NCI-H524 (cell line): ENCODE results near the gene CCDC175.
A peak's percentile ranks its signal among the peaks of the same experiment; 100 is the strongest.

Source experiments
- DNase-seq, 2 experiments: peaks; one replicate each; lab custom pipeline; 2025; lab: John Stamatoyannopoulos, UW

CCDC175 gene

DNA sequence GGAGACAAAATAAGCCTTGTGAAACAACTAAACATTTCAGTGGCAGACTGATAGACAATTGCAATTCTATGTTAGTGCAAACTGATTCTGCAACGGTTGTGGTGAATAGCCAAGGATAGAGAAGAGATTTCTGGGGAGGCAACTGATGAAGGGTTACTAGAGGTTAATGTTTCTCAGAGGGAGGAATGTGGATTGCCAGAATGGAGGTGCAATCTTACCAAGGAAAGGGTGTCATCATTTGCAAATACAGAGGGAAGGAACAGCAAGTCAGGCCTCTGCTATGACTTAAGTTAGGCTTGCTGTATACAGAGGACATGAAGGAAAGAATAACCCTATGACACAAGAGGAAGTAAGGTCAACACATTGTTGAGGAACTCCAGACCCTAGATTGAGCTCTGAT lies 35.8 kb downstream of the CCDC175 start:
- no peak for DNase-seq

DNA sequence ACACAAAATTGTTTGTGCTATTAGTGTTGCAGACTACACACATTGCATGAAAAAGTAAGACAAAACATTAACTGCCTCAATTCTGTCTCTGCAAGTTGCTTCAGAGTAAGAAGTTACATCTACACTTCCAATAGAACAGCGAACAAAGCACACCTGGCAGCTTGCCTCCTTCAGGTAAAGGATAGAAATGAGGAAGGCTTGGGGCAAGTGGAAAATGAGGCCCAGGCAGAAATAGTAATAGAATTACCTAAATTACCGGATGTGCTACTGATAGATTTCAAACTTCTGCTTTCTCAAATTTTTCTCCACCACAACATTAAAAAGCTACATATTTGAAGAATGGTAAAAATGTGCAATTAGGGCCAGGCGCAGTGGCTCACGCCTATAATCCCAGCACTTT lies 37.7 kb downstream of the CCDC175 start:
- no peak for DNase-seq

DNA sequence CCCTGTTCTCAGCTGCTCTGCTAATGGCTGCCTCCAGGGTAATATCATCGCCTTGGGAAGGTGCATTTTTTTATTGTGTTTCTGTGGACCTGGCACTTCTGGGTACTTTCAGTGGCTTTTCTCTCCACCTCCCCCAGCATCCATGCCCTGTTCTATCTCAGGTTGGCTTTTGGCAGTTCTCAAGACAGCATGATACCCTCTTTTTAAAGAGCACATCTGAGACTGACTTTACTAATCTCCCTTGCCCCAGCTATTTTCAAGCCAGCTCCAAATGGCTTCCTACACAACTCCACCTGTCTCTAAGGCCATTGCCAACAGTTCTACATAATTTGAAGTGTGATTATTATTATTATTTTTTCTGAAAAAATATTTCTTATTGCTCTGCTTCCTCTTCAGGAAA lies 39.1 kb downstream of the CCDC175 start:
- no peak for DNase-seq

DNA sequence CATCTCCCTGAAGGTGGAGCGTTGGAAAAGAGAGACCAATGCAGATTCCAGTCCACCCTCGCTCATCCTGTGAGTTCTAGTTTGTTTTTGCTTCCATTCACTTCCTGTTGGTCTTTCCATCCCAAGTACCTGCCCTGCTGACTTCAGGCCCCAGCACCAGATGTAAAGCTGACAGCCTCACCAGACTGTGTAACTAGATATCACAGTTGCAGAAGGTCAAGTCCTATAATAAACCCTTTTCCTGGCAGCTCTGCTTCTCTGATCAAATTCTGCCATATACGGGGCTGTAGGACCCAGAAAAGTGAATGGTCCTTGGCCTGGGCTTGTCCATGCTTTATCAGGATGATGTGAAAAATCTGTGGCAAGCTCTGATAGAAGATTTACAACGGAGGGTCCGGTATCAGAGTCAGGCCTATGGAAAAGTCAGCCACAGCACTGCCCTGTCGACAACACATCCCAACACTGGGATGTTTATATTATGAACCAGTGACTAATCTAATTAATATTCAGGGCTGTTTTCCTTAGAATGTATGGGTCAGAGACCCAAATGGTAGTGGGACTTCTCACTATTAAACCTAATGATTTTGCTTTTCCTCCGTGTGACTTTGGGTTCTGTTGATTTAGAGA lies 42.1 kb downstream of the CCDC175 start:
- peak; percentile 31 to 78 for DNase-seq

DNA sequence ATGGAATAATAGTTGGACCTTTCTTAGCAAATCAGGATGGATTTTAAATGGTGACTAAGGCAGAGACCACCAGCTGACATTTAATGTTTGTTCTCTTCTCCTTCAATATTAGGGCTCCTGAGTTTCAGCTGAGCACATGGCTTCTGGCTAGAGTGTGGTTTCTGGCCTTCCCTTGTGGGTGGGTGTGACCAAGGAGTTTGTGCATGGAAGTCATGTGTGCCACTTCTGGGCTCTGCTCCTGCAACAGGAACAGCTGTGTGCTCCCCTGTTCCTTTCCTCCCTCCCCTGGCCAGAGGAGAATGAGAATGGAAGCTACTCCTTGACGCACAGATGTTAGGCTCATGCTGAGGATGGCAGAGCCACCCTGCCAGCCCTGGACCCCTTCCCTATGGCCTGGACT lies 44.2 kb downstream of the CCDC175 start:
- DNase-seq, result peak in 1 of 2 experiments; percentile 69

DNA sequence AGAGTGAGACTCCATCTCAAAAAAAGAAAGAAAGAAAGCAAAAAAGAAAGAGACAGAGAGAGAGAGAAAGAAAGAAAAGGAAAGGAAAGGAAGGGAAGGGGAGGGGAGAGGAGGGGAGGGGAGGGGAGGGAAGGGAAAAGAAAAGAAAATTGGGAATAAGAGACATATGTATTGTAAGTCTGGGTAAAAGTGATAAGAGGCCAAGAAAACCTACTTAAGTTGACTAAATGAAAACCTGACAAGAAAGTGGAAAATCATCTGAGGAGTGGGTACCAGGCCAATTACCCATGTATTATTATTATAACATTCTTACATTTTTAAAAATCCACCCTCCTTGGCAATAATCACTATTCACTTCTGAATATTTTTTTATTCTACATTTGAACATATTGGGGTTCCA lies 46.3 kb downstream of the CCDC175 start:
- no peak for DNase-seq

DNA sequence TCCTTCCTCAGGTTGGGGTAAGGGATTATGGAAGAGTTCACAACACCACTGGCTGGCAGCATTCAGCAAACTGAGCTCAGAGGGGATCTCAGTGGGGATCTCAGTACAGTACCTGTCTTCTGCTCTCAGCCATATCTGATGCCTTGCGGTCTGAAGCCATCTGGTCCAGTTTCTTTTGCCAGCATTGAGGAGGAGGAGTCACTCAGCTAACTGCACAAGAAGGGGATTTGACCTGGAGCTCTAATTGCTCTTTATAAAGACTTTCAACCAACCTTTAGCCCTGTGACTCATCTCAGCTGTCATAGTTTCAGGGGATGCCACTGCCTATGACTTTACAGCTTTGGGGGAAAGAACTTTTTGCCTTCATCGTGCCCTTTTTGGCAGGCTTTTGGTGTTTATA lies 47.4 kb downstream of the CCDC175 start:
- DNase-seq, result peak; percentile 36 to 89

DNA sequence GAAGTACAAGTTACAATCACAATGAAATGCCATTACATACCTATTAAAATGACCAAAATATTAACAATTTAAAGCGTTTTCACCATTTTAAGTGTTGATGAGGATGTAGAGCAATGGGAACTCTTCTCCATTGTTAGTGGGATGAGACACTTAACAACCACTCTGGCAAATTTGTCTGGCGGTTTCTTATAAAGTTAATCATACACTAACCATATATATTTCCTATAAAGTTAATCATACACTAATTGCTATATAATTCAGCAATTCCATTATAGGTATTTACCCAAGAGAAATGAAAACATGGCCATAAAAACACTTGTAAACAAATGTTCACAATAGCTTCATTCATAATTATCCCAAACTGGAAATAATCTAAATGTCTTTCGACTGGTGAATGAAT lies 56.4 kb downstream of the CCDC175 start:
- no peak for DNase-seq

DNA sequence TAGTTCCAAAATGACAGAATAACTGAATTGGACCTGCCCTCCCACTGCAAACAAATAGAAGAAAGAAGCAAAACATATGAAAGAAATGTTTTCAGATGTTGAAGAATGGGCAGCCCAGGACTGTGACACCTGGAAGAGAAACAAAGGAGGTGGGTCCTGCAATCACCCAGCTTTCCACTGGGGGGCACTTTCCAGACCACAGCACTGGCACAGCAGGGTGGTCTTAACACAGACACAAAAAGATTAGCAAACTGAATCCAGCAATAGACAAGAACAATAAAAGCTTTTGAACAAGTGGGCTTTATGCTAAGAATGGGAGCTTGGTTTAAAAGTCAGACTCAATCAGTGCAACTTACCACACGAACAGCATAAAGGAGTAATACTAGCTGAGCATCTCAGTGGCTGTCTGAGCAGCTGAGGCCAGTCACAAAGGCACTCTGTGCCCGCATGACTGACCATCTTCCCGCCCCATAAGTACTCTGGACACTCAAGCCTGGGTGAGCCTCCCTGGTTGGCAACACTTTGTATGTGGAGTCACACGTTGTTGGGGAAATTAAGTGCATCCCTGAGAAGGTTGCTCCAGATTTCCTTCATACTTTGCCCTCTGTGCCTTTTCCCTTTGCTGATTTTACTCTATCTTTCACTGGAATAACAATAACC lies 64.6 kb downstream of the CCDC175 start:
- peak; percentile 29 to 69 for DNase-seq

DNA sequence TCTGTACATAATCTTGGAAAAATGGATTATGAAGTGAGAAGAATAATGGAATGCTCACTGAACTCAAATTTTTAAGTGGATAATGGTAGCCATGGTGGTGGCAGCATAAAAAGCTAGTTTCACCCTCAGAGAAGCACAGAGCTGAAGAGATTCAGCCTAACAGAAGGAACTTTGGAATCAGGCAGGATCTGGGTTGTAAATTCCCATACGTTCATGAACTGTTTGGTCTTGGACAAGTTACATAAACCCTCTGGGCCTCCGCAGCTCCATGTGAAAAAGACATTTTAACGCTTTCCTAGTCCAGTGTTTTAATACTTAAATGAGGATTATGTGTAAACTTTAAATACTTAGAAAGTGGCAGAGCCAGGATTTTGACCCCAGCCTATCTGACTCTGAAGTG lies 65.6 kb downstream of the CCDC175 start:
- DNase-seq, result no peak

DNA sequence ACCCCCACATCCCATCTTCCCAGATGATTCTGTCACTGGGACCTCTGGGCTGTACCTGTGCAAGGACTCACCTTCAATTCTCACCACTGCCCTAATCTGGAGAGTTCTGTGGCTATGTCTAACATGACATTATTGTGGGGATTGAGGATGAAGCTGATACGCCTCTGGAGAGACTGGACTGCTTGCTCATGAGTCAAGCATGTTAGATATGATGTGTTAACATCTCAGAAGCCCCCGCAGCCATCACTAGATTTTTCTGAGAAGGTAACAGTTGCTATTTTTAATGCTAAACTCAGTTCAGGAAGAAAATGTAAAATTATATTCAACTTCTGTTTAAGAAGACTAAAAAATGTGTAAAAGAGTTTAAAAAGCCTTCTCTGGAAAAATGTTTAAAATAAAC lies 66.6 kb downstream of the CCDC175 start:
- DNase-seq, result no peak

DNA sequence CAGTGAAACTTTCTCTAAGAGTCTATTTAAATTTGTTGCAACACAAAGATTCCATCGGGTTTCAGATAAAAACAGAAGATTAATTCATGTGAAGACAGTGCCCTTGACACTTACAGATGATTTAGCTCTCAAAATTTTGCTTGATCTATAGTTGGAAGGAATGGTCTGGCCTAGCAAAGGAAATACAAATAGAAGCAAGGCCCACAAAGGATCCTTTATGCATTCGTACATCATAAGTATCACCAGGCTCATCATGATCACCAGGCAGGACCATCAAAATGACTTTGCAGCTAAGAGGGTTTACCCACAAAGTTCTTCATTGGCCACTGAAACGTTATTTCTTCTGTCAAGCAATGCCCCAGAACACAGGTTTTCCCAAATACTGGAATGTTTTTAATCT lies 67.5 kb downstream of the CCDC175 start:
- no peak for DNase-seq

DNA sequence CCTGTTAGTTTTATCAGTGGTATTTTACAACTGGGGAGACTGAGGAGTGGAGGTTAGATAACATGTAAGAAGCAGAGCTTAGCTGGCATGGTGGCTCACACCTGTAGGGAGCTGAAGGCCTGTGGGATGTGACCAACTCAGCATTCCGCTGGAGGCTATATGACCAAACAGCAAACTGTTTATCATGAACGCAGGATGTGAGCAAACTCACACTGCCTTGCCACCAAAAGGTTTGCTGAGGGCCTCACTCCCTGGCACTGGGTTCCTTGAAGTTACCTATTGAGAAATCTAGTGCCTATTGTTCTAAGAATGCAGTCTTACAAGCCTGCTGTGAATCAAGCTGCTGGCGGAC lies 68.9 kb downstream of the CCDC175 start:
- DNase-seq, result no peak

DNA sequence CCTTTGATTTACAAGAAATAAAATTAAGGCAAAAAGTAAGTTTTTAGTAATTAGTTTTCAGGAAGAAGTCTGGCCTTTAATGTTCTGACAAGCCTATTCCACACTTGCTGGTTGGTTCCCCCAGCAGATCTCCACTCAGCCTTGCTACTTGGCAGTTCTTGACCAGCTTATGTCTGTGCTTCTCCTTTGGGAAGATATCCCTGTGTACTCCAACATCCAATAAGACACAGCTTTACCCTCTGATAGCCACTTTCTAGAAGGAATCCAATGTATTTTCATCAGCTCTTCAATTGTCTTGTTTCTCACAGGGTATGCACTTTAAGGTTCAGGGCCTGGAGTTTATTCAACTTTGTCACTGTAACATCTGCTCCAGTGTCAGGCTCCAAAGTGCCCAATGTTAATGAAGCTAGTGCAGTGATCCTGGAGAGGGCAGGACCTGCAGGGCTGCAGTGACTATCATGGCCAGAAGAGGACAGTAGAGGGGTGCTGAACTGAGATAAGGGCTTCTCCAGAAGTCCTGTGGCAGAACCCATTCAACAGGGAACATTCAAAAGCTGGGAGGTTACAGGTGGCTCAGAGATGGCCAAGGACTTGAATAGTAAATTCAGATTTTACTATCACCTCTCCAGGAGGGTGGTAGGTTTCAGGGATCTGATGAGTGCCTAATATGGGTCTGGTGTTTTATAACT lies 69.4 kb downstream of the CCDC175 start:
- DNase-seq, result peak; percentile 75 to 94

DNA sequence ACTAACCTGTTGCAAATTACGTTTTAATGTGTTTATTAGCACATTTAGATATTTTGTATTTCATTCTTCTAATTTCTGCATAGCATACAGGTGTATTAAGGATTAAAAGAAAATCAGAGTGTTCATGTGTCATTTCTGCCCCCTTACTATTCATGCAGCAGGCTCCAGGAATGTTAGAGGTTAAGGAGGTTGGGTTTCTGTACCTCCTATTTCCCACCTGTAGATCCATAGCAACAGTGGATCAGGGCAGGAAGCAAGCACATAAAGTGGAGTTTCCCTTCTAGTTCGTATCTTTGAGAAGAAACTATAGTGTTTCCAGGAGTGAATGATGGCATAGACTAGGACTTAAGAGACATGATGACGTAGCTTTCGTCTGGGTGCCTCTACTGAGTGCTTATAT lies 73.4 kb downstream of the CCDC175 start:
- no peak for DNase-seq

DNA sequence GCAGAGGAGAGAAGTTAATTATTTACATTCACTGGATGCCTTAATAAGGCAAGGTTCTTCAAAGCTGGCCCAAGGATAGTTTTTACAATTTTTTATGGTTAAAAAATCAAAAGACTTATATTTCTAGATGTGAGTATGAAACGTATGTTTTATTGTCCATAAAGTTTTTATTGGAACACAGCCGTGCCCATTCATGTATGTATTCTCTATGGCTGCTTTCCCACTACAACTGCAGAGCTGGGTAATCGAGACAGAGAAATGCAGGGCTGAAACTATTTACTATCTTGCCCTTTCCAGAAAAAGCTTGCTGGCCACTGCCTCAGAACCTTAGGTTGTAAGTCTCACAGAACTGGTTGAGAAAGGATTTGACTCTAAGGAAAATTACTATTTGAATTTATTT lies 75.9 kb downstream of the CCDC175 start:
- DNase-seq, result no peak

DNA sequence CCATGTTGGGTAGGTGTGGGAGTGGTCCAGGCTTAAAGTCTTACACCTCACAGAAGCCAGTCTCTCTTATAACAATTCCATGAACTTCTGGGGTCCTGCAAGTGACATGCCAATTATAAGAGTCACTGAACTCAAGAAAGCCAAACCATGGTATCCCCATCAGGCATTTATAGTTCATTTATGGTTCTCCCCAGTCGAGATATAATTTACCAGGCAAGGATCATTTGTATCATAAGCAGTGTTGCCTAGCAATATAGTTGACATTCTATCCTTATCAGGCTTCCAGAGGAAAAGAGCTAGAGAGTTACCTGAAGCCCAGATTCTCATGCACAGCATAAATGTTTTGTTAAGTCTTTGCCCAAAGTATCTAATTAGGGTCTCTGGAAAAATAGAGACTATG lies 84.2 kb downstream of the CCDC175 start:
- DNase-seq, result no peak

DNA sequence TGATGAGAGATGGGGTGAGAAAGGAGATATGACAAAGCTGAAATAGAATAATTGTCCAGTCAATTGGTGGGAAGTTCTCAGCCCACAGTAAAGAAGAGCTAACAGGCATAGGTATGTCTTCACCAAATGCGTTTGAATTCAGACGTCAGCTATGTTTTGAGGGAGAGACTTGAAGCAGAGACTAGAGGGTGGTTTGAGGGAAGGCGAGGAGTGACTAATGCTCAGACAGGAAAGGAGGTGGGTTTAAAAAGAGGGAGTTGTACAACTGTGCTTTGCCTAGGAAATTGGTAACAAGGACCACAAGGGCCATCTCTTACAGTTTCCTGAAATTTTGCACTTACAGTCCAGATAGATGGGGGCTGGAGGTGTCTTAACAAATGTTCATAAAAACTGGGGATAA lies 85.9 kb downstream of the CCDC175 start:
- DNase-seq, result no peak

DNA sequence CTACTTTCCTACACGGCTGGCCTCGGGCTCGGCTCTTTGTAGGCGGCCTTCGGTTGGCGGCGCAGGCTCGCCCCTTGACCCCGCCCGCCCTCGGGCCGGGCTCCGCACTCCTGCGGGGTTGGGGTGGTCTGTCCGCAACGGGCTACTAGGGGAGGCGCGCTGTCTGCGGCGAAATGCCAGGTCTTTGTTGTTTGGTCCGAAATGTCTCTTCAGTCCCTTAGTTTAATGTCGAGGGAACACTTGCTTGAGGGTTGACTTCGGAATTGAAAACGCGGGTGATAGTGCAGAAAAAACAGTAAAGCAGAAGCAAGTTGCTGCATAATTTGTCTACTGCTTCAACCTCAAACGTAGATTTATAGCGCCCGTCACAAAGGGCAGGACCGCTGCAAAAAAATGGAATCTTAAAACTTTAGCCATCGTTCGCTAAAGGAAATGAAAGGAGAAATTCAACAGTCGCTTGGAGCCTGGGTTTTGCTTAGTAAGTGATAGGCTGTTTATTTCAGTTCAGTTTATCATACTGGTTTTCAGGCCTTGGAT lies 91.9 kb downstream of the CCDC175 start:
- DNase-seq, result no peak

DNA sequence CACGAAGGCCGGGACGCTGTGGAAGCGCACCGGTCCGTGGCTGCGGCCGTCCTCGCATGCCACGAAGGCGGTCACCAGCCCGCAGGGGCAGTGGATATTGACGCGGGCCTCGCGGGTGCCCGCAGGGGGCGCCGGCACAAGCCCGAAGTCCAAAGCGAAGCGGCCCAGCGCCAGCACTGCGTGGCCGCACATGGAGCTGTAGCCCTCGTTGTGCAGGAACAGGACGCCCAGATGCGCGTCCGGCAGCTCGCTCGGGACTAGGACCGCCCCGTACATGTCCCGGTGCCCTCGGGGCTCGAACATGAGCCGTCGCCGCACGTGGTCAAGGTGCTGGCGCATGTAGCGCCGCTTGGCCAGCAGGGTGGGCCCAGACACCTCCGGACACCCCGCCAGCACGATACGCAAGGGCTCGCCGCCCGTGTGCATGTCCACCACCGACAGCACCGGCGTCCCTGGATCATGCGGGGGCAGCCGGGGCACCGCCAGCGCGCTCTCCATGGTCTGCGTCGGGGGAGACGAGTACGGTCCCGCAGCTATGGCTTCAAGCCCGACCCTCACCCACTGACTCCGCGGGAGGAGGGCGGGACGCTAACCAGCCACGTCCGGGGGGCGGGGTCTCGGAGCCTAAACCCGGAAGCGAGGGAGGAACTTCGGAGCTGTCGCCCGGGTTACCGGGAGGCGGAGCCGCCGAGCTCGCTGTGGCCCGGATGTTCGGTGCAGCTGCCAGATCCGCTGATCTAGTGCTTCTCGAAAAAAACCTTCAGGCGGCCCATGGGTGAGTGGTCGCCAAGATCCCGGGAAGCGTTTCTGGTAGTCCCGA lies 92.6 kb downstream of the CCDC175 start, which contains the start of the genes JKAMP and L3HYPDH:
TSS of gene JKAMP (plus strand) at position 699 of the 820 bp plus-strand sequence. CDS start at position 772, 73 bp downstream.
TSS of gene L3HYPDH (minus strand) at position 590 of the 820 bp plus-strand sequence. CDS start at position 498, 92 bp downstream.
- peak; percentile 99 for DNase-seq

DNA sequence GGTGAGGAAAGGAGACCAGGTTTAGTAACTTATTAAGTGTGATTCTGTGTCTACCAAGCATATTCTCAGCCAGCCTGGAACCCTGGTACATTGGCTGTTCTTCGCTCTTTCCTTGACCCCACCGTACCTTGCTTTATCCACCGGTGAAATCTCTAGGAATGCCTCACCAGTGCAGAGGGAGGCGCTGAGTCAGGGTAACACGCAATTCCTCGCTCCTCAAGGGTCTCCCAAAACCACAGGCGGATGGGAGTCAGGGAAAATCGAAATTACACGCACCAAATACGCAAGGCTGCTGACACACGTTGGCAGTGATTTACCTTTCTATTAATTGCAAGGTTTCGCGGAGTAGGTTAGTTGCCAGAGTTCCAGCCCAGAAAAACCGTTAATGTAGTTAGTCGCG lies 93.2 kb downstream of the CCDC175 start:
- peak; percentile 46 to 65 for DNase-seq
